Keratinocyte (primary cell): ENCODE data around the gene HMCN2.

Experiments used
- EZH2 ChIP-seq: IDR thresholded peaks from one replicate; pipeline ENCODE4 v1.6.1; 2012; ENCODE audit warnings: inconsistent platforms, mild to moderate bottlenecking, low read length, moderate library complexity
- TF ChIP-seq, protein P1 (sequence below), 3 experiments: IDR thresholded peaks in 1 of 3; conservative IDR thresholded peaks in 1 of 3; optimal IDR thresholded peaks in 1 of 3; 2 replicates in 2 of 3; 3 replicates in 1 of 3; pipeline versions ENCODE3 to v1.5.1; 2011; ENCODE audit warnings: low read length in 3 of 3, mild to moderate bottlenecking in 3 of 3, moderate library complexity in 2 of 3, control low read depth in 1 of 3, inconsistent platforms in 1 of 3; ENCODE audit not compliant: insufficient read depth in 2 of 3; ENCODE audit errors: extremely low read depth in 1 of 3

DNA sequence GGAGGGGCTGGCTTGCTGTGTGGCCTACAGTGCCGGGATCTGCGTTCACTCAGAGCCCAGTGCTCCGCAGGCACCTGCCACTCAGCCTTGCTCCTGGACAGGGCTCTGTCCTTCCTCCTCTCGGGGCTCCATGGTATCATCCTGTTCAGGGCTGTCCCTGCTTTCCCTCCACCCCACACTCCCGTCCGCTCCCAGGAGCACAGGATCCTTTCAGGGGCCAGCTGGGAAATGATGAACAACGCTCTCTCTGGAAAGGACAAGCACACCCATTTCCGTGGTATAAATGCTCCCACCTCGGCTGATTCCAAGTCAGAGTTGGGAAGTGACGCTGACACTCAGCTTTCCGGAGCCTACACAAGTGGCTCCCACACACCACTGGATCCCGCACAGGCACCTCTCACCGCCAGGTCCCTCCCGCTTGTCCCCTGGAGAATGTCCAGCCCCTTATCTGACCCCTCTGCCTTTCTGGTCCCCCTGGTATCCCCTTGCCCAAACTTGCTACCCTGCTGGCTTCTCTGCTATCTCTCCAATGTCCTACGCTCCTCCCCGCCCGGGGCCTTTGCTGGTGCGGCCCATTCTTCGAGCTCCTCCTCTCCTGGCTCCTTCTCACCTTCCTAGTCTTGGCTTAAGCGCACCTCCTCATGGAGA is 21.3 kb downstream of the HMCN2 start:
- TF ChIP-seq, protein P1, sequence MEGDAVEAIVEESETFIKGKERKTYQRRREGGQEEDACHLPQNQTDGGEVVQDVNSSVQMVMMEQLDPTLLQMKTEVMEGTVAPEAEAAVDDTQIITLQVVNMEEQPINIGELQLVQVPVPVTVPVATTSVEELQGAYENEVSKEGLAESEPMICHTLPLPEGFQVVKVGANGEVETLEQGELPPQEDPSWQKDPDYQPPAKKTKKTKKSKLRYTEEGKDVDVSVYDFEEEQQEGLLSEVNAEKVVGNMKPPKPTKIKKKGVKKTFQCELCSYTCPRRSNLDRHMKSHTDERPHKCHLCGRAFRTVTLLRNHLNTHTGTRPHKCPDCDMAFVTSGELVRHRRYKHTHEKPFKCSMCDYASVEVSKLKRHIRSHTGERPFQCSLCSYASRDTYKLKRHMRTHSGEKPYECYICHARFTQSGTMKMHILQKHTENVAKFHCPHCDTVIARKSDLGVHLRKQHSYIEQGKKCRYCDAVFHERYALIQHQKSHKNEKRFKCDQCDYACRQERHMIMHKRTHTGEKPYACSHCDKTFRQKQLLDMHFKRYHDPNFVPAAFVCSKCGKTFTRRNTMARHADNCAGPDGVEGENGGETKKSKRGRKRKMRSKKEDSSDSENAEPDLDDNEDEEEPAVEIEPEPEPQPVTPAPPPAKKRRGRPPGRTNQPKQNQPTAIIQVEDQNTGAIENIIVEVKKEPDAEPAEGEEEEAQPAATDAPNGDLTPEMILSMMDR (optimal IDR thresholded peaks at IDR 0.05 in 1 of 3, IDR thresholded peaks at IDR 0.05 in 1 of 3, conservative IDR thresholded peaks at IDR 0.05 in 1 of 3; ENCODE audit: extremely low read depth in 1 of 3, insufficient read depth in 2 of 3, low read length in 3 of 3), result no peak
- no peak for TF ChIP-seq EZH2
